Neural cell (in vitro differentiated cells): Measurements from ENCODE around the gene SH3BGRL. TPM values are rescaled to one million over a fixed set of nuclear protein-coding genes. Genes with fewer than 3 reads are reported as not detected.

ENCODE experiments used
- H2AFZ ChIP-seq: fragments of 200-600, 300-800 bp; sonication (generic), shearing (Covaris generic); 2 replicates; pipeline ENCODE4 v1.6.0; 2014; ENCODE audit warnings: low read depth, mild to moderate bottlenecking, antibody characterized with exemption, low read length, moderate library complexity
- H3F3A ChIP-seq: fragments of 200-600 bp; shearing (Covaris generic); 2 replicates; pipeline ENCODE4 v1.6.1; 2016; ENCODE audit warnings: mild to moderate bottlenecking, moderate library complexity, mixed read lengths, antibody characterized with exemption, low read length; ENCODE audit not compliant: insufficient read depth, poor library complexity, severe bottlenecking
- H3K27ac ChIP-seq: fragments of 200-600, 300-800 bp; sonication (generic), shearing (Covaris generic); 2 replicates; pipeline ENCODE4 v1.5.1; 2014; ENCODE audit warnings: mild to moderate bottlenecking, low read length, moderate library complexity
- H3K27me3 ChIP-seq: fragments of 300-800, 200-600 bp; sonication (generic), shearing (Covaris generic); 2 replicates; pipeline ENCODE4 v1.6.0; 2014; ENCODE audit warnings: mild to moderate bottlenecking, low read depth, low read length, moderate library complexity; ENCODE audit not compliant: insufficient read depth
- H3K36me3 ChIP-seq: fragments of 300-800, 200-600 bp; sonication (generic), shearing (Covaris generic); 2 replicates; pipeline ENCODE4 v1.5.1; 2014; ENCODE audit warnings: mild to moderate bottlenecking, antibody characterized with exemption, low read length, moderate library complexity; ENCODE audit not compliant: insufficient read depth
- H3K4me2 ChIP-seq: fragments of 300-800, 200-600 bp; sonication (generic), shearing (Covaris generic); 2 replicates; pipeline ENCODE4 v1.6.0; 2014; ENCODE audit warnings: mild to moderate bottlenecking, low read length
- H3K4me3 ChIP-seq: fragments of 300-800, 200-600 bp; sonication (generic), shearing (Covaris generic); 2 replicates; pipeline ENCODE4 v1.5.1; 2014; ENCODE audit warnings: mild to moderate bottlenecking, low read length, moderate library complexity
- H3K79me2 ChIP-seq: fragments of 200-600 bp; shearing (Covaris generic); replicated peaks from 2 replicates; pipeline ENCODE4 v1.6.0; 2014; ENCODE audit warnings: mild to moderate bottlenecking, low read length, moderate library complexity; ENCODE audit not compliant: insufficient read depth
- H3K9ac ChIP-seq: fragments of 300-800, 200-600 bp; sonication (generic), shearing (Covaris generic); 2 replicates; pipeline ENCODE4 v1.6.1; 2016; ENCODE audit warnings: mild to moderate bottlenecking, low read length, mixed read lengths
- H3K9me2 ChIP-seq: fragments of 200-600 bp; shearing (Covaris generic); 2 replicates; pipeline ENCODE4 v1.6.1; 2016; ENCODE audit warnings: mild to moderate bottlenecking, low read length, mixed read lengths; ENCODE audit not compliant: insufficient read depth
- H3K9me3 ChIP-seq: fragments of 200-600, 300-800 bp; sonication (generic), shearing (Covaris generic); 2 replicates; pipeline ENCODE4 v1.6.1; 2016; ENCODE audit warnings: mild to moderate bottlenecking, mixed run types, low read length, moderate library complexity, mixed read lengths
- H4K20me1 ChIP-seq: fragments of 200-600 bp; shearing (Covaris generic); 2 replicates; pipeline ENCODE4 v1.6.1; 2016; ENCODE audit warnings: mild to moderate bottlenecking, mixed run types; ENCODE audit not compliant: insufficient read depth
- EP300 ChIP-seq: fragments of 450-650 bp; conservative IDR thresholded peaks from 2 replicates; pipeline ENCODE4 v1.6.1; 2014; ENCODE audit warnings: antibody characterized with exemption, mild to moderate bottlenecking, moderate library complexity; ENCODE audit not compliant: poor library complexity, severe bottlenecking
- EZH2 ChIP-seq: fragments of 200-600, 300-800 bp; shearing (Covaris generic), sonication (generic); IDR thresholded peaks from 2 replicates; pipeline ENCODE4 v1.6.1; 2014; ENCODE audit warnings: antibody characterized with exemption, low read length, borderline replicate concordance, mild to moderate bottlenecking; ENCODE audit not compliant: insufficient read depth, poor library complexity, severe bottlenecking
- MXI1 ChIP-seq: fragments of 450-650 bp; conservative IDR thresholded peaks from 2 replicates; pipeline ENCODE4 v1.6.1; 2014; ENCODE audit warnings: antibody characterized with exemption, mild to moderate bottlenecking; ENCODE audit not compliant: poor library complexity, severe bottlenecking
- POLR2AphosphoS5 ChIP-seq: IDR thresholded peaks from 2 replicates; pipeline ENCODE4 v1.6.1; 2012
- RAD21 ChIP-seq: fragments of 450-650 bp; conservative IDR thresholded peaks from 2 replicates; pipeline ENCODE4 v1.6.1; 2014; ENCODE audit warnings: antibody characterized with exemption, mild to moderate bottlenecking, moderate library complexity
- SMC3 ChIP-seq: fragments of 450-650 bp; conservative IDR thresholded peaks from 2 replicates; pipeline ENCODE4 v1.6.1; 2014; ENCODE audit warnings: antibody characterized with exemption, mild to moderate bottlenecking, moderate library complexity; ENCODE audit not compliant: poor library complexity
- TAF1 ChIP-seq: IDR thresholded peaks from 2 replicates; pipeline ENCODE4 v1.6.1; 2012; ENCODE audit warnings: low read depth
- polyA plus RNA-seq: library from polyadenylated mRNA; depleted of rRNA; stranded (reverse); fragments of >200 nt; gene quantifications from 2 replicates; pipeline ENCODE4 v1.2.3, GENCODE V29; 2014
- TF ChIP-seq, protein P1 (sequence below): IDR thresholded peaks from 2 replicates; pipeline ENCODE4 v1.6.1; 2012; ENCODE audit warnings: borderline replicate concordance
- TF ChIP-seq, protein P2 (sequence below): fragments of 450-650 bp; IDR thresholded peaks from 2 replicates; pipeline ENCODE4 v1.5.1; 2014; ENCODE audit warnings: antibody characterized with exemption, mild to moderate bottlenecking, moderate library complexity; ENCODE audit not compliant: poor library complexity, severe bottlenecking

SH3BGRL gene
- polyA plus RNA-seq, 1 donor from 2014 or later: 120 TPM

DNA sequence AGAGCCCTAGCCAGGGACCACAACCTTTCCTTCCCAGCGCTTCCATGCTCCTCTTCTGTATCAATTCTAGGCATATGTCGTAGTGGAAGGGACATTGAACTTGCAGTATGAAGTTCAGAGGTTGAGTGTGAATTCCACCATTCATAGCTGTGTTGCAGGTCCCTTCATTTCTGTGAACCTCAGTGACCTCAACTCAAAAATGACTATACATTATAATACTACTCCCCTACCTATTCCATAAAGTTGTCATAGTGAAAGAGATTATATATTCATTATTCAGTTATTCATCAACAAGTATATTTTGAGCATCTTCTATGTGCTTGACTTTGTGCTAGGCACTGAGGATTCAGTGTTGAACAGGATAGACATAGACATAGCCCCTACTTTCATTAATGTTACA, 28.0 kb downstream of the SH3BGRL start:
- Histone ChIP-seq H3K9me3 (no peaks in the 10 kb centered on the region), H3K4me3 (no peak overlapping the region), H3K9ac (no peak overlapping the region), H3K9me2 (no peaks in the 10 kb centered on the region), H3K27me3 (no peaks in the 10 kb centered on the region), H3K79me2 (no peaks in the 10 kb centered on the region), H3K4me2 (no peak overlapping the region), H3K27ac (no peak overlapping the region), H3F3A (no peaks in the 10 kb centered on the region), H3K36me3 (no peaks in the 10 kb centered on the region), H2AFZ (no peak overlapping the region), H4K20me1 (no peaks in the 10 kb centered on the region)
- TF ChIP-seq SMC3: no peak
- no peak for TF ChIP-seq POLR2AphosphoS5
- TF ChIP-seq EZH2: no peak
- no peak for TF ChIP-seq RAD21
- TF ChIP-seq, protein P1, sequence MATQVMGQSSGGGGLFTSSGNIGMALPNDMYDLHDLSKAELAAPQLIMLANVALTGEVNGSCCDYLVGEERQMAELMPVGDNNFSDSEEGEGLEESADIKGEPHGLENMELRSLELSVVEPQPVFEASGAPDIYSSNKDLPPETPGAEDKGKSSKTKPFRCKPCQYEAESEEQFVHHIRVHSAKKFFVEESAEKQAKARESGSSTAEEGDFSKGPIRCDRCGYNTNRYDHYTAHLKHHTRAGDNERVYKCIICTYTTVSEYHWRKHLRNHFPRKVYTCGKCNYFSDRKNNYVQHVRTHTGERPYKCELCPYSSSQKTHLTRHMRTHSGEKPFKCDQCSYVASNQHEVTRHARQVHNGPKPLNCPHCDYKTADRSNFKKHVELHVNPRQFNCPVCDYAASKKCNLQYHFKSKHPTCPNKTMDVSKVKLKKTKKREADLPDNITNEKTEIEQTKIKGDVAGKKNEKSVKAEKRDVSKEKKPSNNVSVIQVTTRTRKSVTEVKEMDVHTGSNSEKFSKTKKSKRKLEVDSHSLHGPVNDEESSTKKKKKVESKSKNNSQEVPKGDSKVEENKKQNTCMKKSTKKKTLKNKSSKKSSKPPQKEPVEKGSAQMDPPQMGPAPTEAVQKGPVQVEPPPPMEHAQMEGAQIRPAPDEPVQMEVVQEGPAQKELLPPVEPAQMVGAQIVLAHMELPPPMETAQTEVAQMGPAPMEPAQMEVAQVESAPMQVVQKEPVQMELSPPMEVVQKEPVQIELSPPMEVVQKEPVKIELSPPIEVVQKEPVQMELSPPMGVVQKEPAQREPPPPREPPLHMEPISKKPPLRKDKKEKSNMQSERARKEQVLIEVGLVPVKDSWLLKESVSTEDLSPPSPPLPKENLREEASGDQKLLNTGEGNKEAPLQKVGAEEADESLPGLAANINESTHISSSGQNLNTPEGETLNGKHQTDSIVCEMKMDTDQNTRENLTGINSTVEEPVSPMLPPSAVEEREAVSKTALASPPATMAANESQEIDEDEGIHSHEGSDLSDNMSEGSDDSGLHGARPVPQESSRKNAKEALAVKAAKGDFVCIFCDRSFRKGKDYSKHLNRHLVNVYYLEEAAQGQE: no peak
- TF ChIP-seq, protein P2, sequence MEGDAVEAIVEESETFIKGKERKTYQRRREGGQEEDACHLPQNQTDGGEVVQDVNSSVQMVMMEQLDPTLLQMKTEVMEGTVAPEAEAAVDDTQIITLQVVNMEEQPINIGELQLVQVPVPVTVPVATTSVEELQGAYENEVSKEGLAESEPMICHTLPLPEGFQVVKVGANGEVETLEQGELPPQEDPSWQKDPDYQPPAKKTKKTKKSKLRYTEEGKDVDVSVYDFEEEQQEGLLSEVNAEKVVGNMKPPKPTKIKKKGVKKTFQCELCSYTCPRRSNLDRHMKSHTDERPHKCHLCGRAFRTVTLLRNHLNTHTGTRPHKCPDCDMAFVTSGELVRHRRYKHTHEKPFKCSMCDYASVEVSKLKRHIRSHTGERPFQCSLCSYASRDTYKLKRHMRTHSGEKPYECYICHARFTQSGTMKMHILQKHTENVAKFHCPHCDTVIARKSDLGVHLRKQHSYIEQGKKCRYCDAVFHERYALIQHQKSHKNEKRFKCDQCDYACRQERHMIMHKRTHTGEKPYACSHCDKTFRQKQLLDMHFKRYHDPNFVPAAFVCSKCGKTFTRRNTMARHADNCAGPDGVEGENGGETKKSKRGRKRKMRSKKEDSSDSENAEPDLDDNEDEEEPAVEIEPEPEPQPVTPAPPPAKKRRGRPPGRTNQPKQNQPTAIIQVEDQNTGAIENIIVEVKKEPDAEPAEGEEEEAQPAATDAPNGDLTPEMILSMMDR: no peak
- TF ChIP-seq MXI1: no peak
- no peak for TF ChIP-seq TAF1
- no peak for TF ChIP-seq EP300

- no peaks in the 10 kb centered on the region for H3F3A ChIP-seq
- no peaks in the 10 kb centered on the region for H3K36me3 ChIP-seq
- no peaks in the 10 kb centered on the region for H3K9me3 ChIP-seq
- H3K79me2 ChIP-seq: no peaks in the 10 kb centered on the region
- H3K4me2 ChIP-seq: no peak overlapping the region
- H3K4me3 ChIP-seq: no peak overlapping the region
- H3K27ac ChIP-seq: no peak overlapping the region
- no peak overlapping the region for H2AFZ ChIP-seq
- no peaks in the 10 kb centered on the region for H3K27me3 ChIP-seq
- H3K9ac ChIP-seq: no peak overlapping the region
- H3K9me2 ChIP-seq: no peaks in the 10 kb centered on the region
- TF ChIP-seq, protein P2: no peak
- TF ChIP-seq POLR2AphosphoS5 (no peak), TAF1 (no peak), EZH2 (no peak)
- TF ChIP-seq, protein P1: no peak
- no peaks in the 10 kb centered on the region for H4K20me1 ChIP-seq
Measured at GRCh38 chrX:81231476-81231875, 29.6 kb downstream of the SH3BGRL start.
